ENCODE results near the gene SCART1. TPM values are rescaled to one million over a fixed set of nuclear protein-coding genes. Genes with fewer than 3 reads are reported as not detected.

The SCART1 gene
- total and polyA plus RNA-seq, 12 donors, result 0.42 to 5.5 (median 2.0) TPM

DNA sequence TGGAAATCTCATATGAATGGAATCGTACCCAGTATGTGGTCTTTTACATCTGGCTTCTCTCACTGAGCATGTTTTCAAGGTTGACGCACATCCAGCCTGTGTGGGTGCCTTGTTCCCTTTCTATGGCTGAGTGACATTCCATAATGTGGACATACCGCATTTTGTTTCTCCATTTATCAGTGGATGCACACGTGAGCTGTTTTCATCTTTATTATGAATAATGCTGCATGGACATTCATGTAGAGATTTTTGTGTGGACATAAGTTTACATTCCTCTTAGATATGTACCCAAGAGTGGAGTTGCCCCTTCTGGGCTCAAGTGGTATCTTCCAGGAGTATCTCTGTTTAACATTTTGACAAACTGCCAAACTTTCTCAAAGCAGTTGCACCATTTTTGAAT, 1.3 kb upstream of the SCART1 start:
- intact Hi-C loops (cut with DNase I), result no loop called here
- no peak for TF ChIP-seq POLR2A (IDR thresholded peaks at IDR 0.05)
- TF ChIP-seq, protein P1, sequence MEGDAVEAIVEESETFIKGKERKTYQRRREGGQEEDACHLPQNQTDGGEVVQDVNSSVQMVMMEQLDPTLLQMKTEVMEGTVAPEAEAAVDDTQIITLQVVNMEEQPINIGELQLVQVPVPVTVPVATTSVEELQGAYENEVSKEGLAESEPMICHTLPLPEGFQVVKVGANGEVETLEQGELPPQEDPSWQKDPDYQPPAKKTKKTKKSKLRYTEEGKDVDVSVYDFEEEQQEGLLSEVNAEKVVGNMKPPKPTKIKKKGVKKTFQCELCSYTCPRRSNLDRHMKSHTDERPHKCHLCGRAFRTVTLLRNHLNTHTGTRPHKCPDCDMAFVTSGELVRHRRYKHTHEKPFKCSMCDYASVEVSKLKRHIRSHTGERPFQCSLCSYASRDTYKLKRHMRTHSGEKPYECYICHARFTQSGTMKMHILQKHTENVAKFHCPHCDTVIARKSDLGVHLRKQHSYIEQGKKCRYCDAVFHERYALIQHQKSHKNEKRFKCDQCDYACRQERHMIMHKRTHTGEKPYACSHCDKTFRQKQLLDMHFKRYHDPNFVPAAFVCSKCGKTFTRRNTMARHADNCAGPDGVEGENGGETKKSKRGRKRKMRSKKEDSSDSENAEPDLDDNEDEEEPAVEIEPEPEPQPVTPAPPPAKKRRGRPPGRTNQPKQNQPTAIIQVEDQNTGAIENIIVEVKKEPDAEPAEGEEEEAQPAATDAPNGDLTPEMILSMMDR (IDR thresholded peaks at IDR 0.05), result no peak
- peaks cover 0 to 16% (median 10%) of the 10 kb centered on the region in 3 donors for H3K9me3 ChIP-seq (replicated peaks in 1 of 3)
- 79 to 88% (median 83%) methylated on average over 4 of the region's 4 CpGs for WGBS, 4 donors
- no peaks in the 10 kb centered on the region for H3K27me3 ChIP-seq
- no peak overlapping the region for H3K4me3 ChIP-seq
- DNase-seq, result peak in 1 of 7 donors; percentile 5
- H3K36me3 ChIP-seq (replicated peaks in 1 of 2), result no peaks in the 10 kb centered on the region
- H3K27ac ChIP-seq, result no peak overlapping the region
- H3K4me1 ChIP-seq (replicated peaks in 1 of 2), result no peaks in the 10 kb centered on the region

DNA sequence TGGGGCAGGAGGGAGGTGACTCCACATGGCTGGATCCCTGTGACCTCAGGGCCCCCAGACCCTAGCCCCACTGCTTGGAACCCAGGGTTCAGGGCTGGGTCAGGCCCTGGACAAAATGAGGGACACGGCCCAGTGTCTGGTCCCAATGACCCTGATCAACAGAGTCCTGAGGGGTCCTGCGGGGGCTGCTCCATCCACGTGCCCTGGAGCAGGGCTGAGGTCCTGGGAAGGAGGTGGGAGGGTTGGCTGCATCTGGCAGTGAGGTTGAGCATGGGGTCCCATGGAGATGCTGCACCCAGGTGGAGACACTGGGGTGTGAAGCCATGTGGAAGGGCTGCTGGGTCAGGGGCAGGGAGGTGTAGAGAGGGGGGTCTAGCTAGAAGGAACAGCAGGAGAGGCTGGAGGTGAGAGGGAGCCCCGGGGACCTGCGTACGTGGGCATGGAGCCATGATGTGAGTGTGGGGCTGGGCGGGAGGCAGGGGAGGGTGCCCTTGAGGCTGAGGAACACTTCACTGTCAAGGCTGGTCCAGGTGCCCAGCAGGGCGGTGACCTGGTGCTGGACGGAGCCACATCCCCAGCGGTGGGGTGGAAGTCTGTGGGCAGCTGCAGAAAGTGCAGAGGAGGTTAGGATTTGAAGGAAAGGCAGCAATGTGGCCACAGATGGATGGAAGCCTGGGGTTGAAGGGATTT, 604 bp downstream of the SCART1 start:
- H3K4me1 ChIP-seq (replicated peaks in 1 of 2), result no peaks in the 10 kb centered on the region
- no peaks in the 10 kb centered on the region for H3K36me3 ChIP-seq (replicated peaks in 1 of 2)
- DNase-seq, result peak in 2 of 7 donors; percentile 12 to 21
- TF ChIP-seq, protein P1 (IDR thresholded peaks at IDR 0.05), result no peak
- TF ChIP-seq POLR2A (IDR thresholded peaks at IDR 0.05), result no peak
- no peak overlapping the region for H3K27ac ChIP-seq
- H3K4me3 ChIP-seq, result no peak overlapping the region
- no peaks in the 10 kb centered on the region for H3K27me3 ChIP-seq
- WGBS, 4 donors, result 70 to 83% (median 81%) methylated on average over 8 to 10 of the region's 10 CpGs
- H3K9me3 ChIP-seq (replicated peaks in 1 of 3), result no peaks in the 10 kb centered on the region
- intact Hi-C loops (cut with DNase I), result no loop called here

DNA sequence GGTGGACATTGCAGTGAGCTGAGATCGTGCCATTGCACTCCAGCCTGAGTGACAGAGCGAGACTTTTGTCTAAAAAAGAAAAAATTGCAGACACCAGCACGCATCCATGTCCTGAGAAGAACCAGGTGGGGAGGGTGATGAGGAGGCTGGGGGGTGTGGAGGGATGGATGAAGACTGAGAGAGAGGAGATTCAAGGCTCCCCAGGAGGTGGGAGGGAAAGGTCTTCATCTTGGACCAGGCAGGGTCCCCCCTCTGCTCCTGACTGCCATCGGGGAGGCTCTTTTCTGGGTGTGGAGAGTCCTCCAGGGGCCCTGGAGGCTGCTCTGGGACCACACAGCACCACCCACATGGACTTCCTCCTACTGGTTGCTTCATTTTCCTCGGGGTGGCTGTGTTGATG, 1.5 kb downstream of the SCART1 start:
- WGBS, 4 donors, result 73 to 82% (median 78%) methylated on average over 5 of the region's 5 CpGs
- TF ChIP-seq, protein P1 (IDR thresholded peaks at IDR 0.05), result no peak
- no peak for TF ChIP-seq POLR2A (IDR thresholded peaks at IDR 0.05)
- H3K4me3 ChIP-seq, result no peak overlapping the region
- H3K9me3 ChIP-seq (replicated peaks in 1 of 3), result no peaks in the 10 kb centered on the region
- no peaks in the 10 kb centered on the region for H3K27me3 ChIP-seq
- no peaks in the 10 kb centered on the region for H3K36me3 ChIP-seq (replicated peaks in 1 of 2)
- intact Hi-C loops (cut with DNase I), result no loop called here
- peak in 1 of 7 donors; percentile 0 for DNase-seq
- no peak overlapping the region for H3K27ac ChIP-seq
- H3K4me1 ChIP-seq (replicated peaks in 1 of 2), result no peaks in the 10 kb centered on the region

DNA sequence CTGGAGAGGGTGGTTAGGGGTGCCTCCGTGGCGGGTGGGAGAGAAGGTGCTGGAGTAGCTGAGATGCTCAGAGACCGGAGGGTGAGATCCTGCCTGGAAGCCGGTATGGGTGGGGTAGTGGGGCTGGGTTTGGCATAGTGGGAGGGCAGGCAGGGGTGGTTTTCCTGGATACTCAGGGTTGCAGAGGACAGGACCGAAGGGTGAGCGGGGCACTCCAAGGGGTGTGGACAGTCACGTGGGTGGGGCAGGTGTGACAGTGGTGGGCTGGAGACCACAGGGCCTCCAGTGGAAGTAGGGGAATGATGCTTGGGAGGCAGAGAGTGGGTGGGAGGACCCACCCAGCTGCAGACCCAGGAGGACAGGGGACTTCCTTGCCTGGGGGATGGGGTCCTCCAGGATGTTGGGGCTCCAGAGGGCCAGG, 1.9 kb downstream of the SCART1 start:
- intact Hi-C loops (cut with DNase I), result no loop called here
- Histone ChIP-seq H3K27ac (no peak overlapping the region), H3K36me3 (replicated peaks in 1 of 2) (no peaks in the 10 kb centered on the region), H3K4me3 (no peak overlapping the region), H3K9me3 (replicated peaks in 1 of 3) (no peaks in the 10 kb centered on the region), H3K27me3 (no peaks in the 10 kb centered on the region), H3K4me1 (replicated peaks in 1 of 2) (no peaks in the 10 kb centered on the region)
- no peak for TF ChIP-seq POLR2A (IDR thresholded peaks at IDR 0.05)
- TF ChIP-seq, protein P1 (IDR thresholded peaks at IDR 0.05), result no peak
- 81 to 92% (median 88%) methylated on average over 7 of the region's 7 CpGs for WGBS, 4 donors
- peak in 1 of 7 donors; percentile 9 for DNase-seq
